Measurements from ENCODE around the gene FUT6. TPM values are rescaled to one million over a fixed set of nuclear protein-coding genes. Genes with fewer than 3 reads are reported as not detected.

FUT6 gene
- total RNA-seq, 1 donor from 2014 or later, result not detected

DNA sequence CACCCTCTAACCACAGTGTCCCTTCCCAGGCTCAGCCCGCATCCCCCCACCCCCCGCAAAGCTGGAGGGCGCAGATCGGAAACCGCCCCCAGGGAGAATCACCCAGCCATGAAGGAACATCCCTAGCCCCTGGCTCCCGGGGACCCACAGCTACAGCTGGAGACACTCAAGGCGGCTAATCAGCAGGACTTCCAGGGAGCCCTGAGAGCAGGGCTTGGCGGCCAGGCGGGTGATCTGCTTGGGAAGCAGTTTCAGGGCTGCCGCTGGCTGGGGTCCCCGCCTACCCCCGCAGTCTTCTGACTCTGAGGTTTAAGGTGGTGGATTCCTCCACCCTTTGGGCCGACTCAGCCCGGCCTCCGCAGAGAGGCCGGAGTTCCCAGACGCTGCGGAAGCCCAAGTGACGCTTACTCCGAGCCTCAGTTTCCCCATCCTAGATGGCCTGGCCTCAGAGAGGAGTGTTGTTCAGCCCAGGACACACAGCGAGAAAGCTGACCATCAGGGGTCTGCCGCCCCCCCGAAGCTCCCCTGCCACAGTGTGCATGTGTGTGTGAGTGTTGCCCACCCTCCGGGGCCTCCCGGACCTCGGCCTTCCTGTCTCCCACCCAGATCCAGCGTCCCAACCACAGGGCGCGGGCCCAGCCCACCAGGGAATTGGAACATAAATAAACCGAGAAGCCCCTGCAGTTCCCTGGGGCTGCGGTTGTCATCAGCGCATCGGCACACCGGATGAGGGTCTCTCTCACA lies 9.8 kb downstream of the FUT6 start:
- Mint-ChIP-seq H3K9me3 (no peaks in the 10 kb centered on the region), H3K4me3 (no peak overlapping the region), H3K36me3 (ENCODE audit: low read depth) (no peaks in the 10 kb centered on the region), H3K4me1 (peaks cover 14% of the 10 kb centered on the region), H3K27me3 (ENCODE audit: low read depth) (peaks cover 13% of the 10 kb centered on the region), H3K27ac (ENCODE audit: unreplicated experiment) (no peak overlapping the region)
- no peak for DNase-seq (ENCODE audit: low read depth, low spot score)
- TF ChIP-seq CTCF (conservative IDR thresholded peaks at IDR 0.05), result no peak

GRCh38 chr19:5828661-5829566 lies 10.6 kb downstream of the FUT6 start:
- no peak for DNase-seq (ENCODE audit: low read depth, low spot score)
- Mint-ChIP-seq H3K27me3 (ENCODE audit: low read depth) (peaks cover 11% of the 10 kb centered on the region), H3K4me1 (peaks cover 14% of the 10 kb centered on the region), H3K9me3 (no peaks in the 10 kb centered on the region), H3K36me3 (ENCODE audit: low read depth) (no peaks in the 10 kb centered on the region), H3K4me3 (peak overlapping the region; percentile 97), H3K27ac (ENCODE audit: unreplicated experiment) (peak overlapping the region; percentile 98)
- TF ChIP-seq CTCF (conservative IDR thresholded peaks at IDR 0.05), result no peak

DNA sequence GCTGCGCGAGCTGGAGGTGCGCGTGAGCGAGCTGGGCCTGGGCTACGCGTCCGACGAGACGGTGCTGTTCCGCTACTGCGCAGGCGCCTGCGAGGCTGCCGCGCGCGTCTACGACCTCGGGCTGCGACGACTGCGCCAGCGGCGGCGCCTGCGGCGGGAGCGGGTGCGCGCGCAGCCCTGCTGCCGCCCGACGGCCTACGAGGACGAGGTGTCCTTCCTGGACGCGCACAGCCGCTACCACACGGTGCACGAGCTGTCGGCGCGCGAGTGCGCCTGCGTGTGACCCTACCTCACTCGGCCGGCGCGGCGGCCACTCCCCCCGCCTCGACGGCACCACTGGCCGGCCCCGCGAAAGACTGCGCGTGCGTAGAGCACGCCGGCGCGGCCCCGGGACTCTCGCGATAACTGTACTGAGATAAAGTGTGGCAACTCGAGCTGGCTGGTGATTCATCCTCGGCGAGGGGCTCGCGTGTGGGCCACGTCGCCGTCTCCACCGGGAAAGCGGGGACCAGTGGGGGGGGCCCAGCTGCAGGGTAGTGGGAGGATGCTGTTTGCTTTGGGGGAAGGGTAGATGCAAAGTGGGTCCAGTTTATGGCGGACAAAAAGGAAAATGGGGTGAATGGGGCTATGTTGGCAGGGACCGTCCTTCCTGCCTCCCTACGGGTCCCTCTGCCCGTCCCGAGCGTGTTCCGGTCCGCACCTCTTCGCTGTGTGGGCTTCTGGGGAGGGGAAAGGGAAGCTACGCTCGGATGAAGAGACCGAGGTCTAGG lies 11.4 kb downstream of the FUT6 start:
- Mint-ChIP-seq H3K27me3 (ENCODE audit: low read depth) (peaks cover 8% of the 10 kb centered on the region), H3K4me1 (peaks cover 14% of the 10 kb centered on the region), H3K27ac (ENCODE audit: unreplicated experiment) (peak overlapping the region; percentile 98), H3K4me3 (peak overlapping the region; percentile 97), H3K36me3 (ENCODE audit: low read depth) (no peaks in the 10 kb centered on the region), H3K9me3 (no peaks in the 10 kb centered on the region)
- DNase-seq (ENCODE audit: low read depth, low spot score), result peak; percentile 92
- TF ChIP-seq CTCF (conservative IDR thresholded peaks at IDR 0.05), result no peak

GRCh38 chr19:5827342-5827890 lies 12.1 kb downstream of the FUT6 start:
- peaks cover 8% of the 10 kb centered on the region for H3K27me3 Mint-ChIP-seq (ENCODE audit: low read depth)
- no peak for TF ChIP-seq CTCF (conservative IDR thresholded peaks at IDR 0.05)
- H3K36me3 Mint-ChIP-seq (ENCODE audit: low read depth), result no peaks in the 10 kb centered on the region
- H3K4me3 Mint-ChIP-seq, result peak overlapping the region; percentile 88
- DNase-seq (ENCODE audit: low read depth, low spot score), result no peak
- H3K27ac Mint-ChIP-seq (ENCODE audit: unreplicated experiment), result peak overlapping the region; percentile 98
- H3K9me3 Mint-ChIP-seq, result no peaks in the 10 kb centered on the region
- peaks cover 14% of the 10 kb centered on the region for H3K4me1 Mint-ChIP-seq
